DMS79 (cell line): ENCODE measurements around the gene NPAS3.

ENCODE experiments used
- DNase-seq: peaks from one replicate; lab custom pipeline; 2025; lab: John Stamatoyannopoulos, UW

The NPAS3 gene

GRCh38 chr14:33449268-33449667 lies 510.6 kb downstream of the NPAS3 start:
- no peak for DNase-seq

GRCh38 chr14:33449703-33450395 lies 511.2 kb downstream of the NPAS3 start:
- DNase-seq = no peak

- DNase-seq = no peak
Observed at GRCh38 chr14:33450416-33450815, 511.7 kb downstream of the NPAS3 start.

- no peak for DNase-seq
Observed at GRCh38 chr14:33451211-33451610, 512.5 kb downstream of the NPAS3 start.

- no peak for DNase-seq
Observed at GRCh38 chr14:33452995-33453394, 514.3 kb downstream of the NPAS3 start.

- DNase-seq = no peak
Observed at GRCh38 chr14:33454022-33454595, 515.4 kb downstream of the NPAS3 start.

GRCh38 chr14:33454707-33455106 lies 516.0 kb downstream of the NPAS3 start:
- DNase-seq = no peak

- no peak for DNase-seq
Observed at GRCh38 chr14:33455654-33456345, 517.1 kb downstream of the NPAS3 start.

GRCh38 chr14:33457021-33457420 lies 518.3 kb downstream of the NPAS3 start:
- DNase-seq = no peak

- DNase-seq = no peak
Observed at GRCh38 chr14:33457617-33458016, 518.9 kb downstream of the NPAS3 start.

GRCh38 chr14:33460164-33460563 lies 521.5 kb downstream of the NPAS3 start:
- DNase-seq = no peak

GRCh38 chr14:33461036-33461435 lies 522.4 kb downstream of the NPAS3 start:
- no peak for DNase-seq

- DNase-seq = no peak
Observed at GRCh38 chr14:33463731-33464130, 525.1 kb downstream of the NPAS3 start.

- no peak for DNase-seq
Observed at GRCh38 chr14:33464254-33464962, 525.7 kb downstream of the NPAS3 start.

GRCh38 chr14:33465846-33466700 lies 527.4 kb downstream of the NPAS3 start:
- no peak for DNase-seq

GRCh38 chr14:33467971-33468370 lies 529.3 kb downstream of the NPAS3 start:
- DNase-seq = no peak

- no peak for DNase-seq
Observed at GRCh38 chr14:33469898-33470297, 531.2 kb downstream of the NPAS3 start.

- no peak for DNase-seq
Observed at GRCh38 chr14:33471776-33472175, 533.1 kb downstream of the NPAS3 start.

GRCh38 chr14:33475623-33476022 lies 536.9 kb downstream of the NPAS3 start:
- DNase-seq = no peak

GRCh38 chr14:33477797-33478196 lies 539.1 kb downstream of the NPAS3 start:
- DNase-seq = no peak

GRCh38 chr14:33480071-33480886 lies 541.6 kb downstream of the NPAS3 start:
- DNase-seq = no peak
